Fibroblast of skin of left quadriceps (primary cell): ENCODE results near the gene HIBCH.
"Not testable (repeated sequence)": the region's sequence is repeated elsewhere in the genome, so short reads cannot be mapped to it uniquely, and the experiment has no call there.

Source experiments
- DNase-seq, 2 experiments: peaks; one replicate each; pipeline ENCODE4 v3.0.0-alpha.2; 2013; ENCODE audit warnings: low read depth in 2 of 2

Gene HIBCH

DNA sequence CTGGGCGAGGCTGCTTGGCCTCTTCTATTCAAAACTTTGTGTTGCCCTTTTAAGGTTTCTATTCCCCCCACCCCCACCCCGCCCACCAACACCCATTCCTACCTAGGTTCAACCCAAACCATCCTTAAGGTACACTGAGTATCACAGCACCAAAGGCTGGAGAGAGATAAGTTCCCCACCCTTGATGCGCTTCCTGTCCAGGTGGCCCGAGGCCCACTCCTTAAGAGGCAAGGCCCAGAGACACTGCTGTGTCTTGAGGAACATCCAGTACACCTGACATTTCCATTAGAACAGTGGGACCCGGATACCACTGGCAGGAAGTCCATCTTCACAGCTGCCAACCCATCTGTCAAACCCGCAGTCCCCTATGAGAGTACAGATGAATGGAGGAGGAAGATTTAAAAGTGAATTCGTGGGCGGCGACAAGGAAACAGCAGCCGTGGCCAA is 23.5 kb upstream of the HIBCH start:
- no peak for DNase-seq

DNA sequence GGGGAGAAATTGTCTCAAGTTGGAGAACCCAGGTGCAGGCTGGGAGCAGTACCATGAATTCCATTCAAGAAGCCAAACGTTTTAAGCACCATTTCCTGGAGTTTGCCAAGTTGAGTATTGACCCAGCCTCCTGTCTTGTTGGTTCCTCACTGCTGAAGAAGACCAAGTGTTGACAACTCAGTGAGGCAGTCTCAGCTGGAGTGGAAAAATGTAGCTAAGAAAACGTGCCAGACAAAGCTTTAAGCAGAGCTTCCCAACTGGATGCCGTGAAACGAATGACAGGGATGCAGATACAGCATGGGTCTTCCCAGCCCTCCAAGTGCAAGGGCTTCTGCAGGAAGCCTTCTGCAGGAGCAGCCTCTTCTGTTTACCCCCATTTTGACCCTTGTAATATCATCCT is 23.0 kb upstream of the HIBCH start:
- DNase-seq: no peak

DNA sequence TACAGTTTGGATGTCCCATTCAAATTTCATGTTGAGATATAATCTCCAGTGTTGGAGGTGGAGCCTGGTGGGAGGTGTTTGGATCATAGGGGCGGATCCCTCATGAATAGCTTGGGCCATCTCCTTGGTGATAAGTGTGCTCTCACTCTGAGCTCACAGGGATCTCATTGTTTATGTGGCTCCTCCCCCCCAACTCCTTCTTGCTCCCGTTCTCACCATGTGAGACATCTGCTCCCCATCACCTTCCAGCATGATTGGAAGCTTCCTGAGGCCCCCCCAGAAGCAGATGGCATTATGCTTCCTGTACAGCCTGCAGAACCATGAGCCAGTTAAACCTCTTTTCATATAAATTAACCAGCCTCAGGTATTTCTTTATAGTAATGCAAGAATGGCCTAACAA is 20.7 kb upstream of the HIBCH start:
- DNase-seq: no peak

DNA sequence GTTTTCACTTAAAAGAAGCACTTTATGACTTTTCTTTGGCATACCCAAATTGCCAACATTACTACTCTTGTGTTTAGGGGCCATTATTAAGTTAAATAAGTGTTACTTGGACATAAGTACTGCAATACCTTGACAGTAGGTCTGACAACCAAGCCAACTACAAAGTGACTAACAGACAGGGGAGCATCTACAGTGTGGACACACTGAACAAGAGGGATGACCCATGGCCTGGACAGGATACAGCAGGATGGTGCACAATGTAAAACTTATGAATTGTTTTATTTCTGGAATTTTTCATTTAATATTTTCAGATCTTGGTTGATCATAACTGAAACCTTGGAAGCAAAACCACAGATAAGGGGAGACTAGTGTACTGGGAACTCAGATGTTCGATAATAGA is 19.8 kb upstream of the HIBCH start:
- no peak for DNase-seq

DNA sequence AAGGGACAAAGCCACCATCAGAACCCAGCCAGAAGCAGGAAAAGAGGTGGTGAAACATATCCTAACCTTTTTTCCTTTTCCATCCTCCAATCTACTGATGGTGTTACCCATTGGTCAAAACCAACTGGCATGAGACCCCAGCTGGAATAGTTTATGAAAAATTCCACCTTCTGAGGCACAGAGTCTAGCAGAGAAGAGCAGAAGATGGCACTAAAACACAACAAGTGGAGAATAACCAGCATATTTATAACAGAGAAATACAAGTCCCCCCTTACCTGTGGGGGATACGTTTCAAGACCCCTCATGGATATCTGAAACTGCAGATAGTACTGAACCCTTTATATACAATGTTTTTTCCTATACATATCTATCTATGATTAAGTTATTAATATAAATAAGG is 18.8 kb upstream of the HIBCH start:
- DNase-seq: no peak

DNA sequence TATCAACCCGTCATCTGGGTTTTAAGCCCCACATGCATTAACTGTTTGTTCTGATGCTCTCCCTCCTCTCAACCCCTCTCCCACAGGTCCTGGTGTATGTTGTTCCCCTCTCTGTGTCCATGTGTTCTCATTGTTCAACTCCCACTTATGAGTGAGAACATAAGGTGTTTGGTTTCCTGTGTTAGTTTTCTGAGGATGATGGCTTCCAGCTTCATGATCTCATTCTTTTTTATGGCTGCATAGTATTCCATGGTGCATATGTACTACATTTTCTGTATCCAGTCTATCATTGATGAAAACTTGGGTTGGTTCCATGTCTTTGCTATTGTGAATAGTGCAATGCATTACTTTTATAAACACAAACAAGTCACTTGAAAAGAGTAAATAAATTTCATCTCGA is 16.8 kb upstream of the HIBCH start:
- no peak for DNase-seq

DNA sequence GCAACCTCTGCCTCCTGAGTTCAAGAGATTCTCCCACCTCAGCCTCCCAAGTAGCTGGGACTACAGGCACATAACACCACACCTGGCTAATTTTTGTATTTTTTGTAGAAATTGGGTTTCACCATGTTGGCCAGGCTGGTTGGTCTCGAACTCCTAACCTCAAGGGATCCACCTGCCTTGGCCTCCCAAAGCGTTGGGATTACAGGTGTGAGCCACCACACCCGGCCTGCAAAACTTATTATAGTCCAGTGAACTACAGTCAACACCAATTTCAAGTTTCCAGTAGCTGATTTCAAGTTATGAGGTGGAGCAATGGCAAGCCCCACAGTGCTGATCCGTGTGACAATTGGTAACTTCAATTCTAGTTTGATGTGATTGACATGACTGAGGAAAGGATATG is 16.0 kb upstream of the HIBCH start:
- DNase-seq: not testable (repeated sequence)

DNA sequence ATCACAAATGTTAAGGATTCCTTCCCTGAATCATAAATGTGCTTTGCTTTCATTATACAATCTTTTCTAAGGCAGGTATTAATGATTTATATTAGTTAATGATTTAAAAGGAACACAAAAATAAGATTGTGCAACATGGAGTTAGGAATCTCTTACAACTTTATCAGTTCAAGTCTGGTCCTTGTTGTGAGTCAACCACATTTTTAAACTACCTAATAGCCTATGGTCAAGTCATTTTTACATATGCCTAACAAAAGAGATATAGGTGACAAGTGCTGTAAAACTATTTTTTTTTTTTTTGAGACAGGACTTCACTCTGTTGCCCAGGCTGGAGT is 15.6 kb upstream of the HIBCH start:
- no peak for DNase-seq

DNA sequence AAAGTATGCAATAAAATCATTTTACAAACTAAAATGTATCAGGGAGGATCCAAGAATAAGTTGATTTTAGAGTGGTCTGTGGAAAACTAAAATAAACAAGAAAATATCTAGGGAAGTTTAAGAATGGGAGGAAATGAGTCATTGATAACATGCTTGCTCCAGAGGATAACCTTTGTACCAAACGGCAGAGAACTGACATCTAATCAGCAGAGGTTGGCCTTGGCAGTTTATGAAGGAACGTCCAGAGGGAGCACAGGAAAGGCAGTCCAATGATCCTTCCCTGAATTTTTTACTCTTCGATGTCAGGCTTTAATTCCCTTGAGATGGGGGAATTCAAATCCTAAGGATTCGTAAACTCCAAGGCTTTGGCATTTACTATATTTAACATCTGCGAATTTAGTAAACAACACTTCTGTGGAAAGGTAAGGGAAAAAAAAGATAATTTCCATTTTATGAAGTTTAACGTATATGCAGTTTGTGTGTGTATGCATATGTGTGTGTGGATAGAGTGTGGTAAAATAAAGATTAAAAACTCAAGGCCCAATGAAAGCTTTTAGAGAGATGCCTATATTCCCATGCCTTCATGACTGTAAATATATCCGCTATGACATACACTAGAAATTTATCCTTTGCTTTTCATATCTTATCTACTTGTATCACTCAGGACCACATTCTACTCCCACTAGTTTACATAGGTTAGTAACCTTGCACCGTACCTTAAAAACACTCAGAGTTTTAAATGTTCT is 15.0 kb upstream of the HIBCH start:
- no peak for DNase-seq

DNA sequence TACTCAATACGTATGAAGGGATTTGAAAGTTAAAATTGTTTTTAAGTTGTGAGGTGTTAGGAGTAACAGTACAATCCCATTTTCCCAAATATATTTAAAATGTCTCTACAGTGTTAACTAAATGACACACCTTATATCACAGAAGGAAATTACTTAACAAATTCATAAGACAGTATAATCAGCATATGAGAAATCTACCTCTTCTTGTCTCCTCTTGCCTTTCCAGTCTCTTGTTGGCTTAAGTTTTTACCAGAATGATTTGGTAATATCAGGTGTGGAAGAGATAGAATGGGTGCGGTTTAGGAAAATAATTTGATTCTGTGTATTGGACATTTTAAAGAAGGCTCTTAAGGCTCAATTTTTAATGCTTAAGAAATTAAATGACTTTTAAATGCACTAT is 14.3 kb upstream of the HIBCH start:
- no peak for DNase-seq

DNA sequence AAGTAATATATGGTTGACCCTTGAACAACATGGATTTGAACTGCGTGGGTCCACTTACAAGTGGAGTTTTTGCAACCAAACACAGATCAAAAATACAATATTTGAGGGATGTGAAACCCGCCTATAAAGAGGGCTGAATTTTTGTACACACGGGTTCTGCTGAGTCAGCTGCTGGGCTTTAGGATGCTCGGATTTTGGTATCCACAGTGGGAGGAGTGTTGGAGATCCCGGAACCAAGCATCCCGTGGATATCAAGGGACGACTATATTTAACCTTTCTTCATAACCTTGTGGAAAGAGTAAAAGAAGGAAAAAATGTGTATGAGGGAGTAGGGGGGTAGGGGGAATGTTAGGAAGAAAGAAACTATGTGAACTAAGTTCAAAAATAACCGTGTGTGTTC is 13.8 kb upstream of the HIBCH start:
- no peak for DNase-seq

DNA sequence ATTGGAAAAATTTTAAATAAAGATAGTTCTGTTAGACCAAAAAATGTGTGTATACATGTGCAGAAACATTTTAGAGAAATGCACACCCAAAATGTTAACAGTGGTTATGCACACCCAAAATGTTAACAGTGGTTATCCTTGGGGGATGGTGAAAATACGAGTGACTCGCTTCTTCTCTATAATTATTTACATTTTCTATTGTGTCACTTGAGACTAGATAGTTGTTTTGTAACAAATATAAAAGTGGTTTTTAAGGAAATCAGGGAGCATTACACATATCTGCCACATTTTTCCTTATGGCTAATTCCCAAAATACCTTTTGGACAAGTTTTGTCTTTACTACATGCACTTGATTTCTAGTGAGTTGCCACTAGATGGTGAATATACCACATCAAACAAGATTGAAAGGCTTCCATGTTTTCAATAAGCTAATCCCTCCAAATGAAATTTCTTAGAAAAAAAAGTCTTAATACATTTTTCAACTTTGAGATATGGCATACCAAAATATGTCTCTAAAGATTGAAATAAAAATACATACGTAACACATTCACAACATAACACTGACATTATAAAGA is 9.0 kb upstream of the HIBCH start:
- DNase-seq: no peak

DNA sequence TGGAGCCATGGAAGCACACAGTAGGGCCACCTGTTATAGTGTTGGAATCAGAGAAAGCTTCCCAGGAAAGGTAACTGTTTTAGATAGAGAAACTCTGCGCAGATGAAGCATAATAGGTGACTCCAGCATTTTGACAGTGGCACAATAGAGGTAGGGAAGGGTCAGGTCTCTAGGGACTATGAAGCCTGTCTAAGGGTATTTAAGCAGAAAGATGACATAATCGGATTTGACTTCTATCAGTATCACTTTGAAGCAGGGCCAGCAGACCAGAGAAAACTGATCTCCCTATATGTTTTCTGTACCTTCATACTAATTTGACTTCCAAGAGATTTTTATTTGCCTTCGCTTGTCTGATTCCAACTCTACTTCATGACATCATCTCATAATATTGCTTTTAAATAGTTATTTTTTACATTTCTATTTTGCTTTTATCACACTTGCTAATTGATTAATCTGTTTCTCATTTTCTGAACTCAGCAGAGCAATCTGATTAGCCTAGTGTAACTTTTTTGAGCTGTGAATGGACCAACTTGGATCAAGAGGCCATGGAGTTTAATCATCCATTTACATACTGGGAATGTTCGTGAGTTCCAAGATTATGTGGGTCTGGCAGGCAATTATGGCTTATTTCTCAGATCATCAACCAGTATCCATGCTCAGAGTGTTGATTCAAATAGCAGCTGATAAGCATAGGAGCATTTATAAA is 8.4 kb upstream of the HIBCH start:
- DNase-seq: no peak

DNA sequence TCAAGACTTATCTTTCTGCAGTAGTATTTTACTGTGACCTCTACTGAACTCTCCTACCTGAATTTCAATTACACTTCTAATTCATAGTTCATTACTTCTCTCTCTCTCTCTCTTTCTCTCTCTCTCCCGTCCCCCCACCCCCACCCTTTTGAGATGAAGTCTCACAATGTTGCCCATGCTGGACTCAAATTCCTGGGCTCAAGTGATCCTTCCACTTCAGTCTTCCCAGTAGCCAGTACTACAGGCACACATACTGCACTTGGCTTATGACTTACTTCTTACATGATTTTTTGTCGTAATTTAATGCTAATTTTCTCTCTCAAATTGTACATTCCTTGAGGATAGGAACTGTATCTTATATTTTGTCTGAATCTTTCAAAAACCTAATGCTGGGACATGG is 6.0 kb upstream of the HIBCH start:
- no peak for DNase-seq

DNA sequence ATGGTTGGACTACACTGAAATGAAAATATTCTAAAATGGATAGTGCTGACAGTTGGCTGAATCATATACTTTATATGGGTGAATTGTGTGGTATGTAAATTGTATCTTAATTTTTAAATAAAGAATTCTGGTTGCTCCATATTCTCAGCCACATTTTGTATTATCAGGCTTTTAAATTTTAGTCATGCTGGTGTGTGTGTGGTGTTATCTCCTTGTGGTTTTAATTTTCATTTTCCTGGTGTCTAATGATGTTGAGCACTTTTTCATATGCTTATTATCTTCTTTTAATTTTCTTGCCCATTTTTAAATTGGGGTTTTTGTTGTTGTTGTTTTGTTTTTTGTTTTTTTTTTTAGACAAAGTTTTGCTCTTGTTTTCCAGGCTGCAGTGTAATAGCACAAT is 3.8 kb upstream of the HIBCH start:
- no peak for DNase-seq

DNA sequence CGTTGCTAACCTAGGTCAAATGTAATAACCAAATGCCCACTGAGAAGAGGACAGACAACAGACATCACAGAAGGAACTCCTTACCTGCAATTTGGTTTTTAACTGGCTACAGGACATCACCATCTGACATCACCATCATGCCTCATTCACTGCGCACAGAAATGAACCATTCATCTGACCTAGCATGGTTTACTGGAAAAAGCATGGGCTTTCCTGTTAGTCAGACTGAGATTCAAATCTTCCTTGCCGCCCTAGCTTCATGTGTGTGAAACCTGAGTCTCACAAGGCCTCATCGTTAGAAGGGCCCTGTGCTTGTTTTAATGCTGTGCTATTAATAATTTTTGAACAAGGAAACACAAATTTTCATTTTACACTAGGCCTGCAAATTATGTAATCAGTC is 1.1 kb upstream of the HIBCH start:
- DNase-seq: no peak

DNA sequence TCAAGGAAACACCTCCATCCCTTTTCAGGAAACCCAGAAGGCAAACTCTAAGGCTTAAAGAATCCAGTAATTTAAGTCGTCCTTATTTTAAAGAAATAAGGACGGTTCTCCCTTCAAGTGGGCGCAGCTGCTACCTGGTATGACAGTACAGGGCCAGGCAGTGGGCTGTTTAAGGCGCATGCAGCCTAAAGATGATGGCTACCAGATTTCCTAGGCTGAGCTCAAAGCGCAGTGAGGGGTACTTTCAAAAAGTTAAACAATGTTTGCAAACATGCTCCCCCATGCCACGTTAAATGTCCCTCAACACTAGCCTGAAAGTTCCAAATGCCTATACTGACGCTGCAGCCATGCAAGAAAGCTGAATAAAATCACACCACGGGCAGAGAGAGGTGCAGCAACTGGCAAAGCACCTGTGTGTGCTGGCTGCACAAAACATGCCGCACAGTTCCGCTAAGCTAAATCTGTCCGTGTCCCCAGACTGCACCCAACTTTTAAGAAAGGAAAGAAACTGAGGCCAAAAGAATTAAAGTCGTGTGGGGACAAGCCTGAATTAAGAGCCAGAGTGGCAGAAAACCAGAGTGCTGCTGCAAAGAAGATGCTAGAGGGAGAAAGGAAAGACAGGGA is 583 bp downstream of the HIBCH start:
- DNase-seq: no peak

DNA sequence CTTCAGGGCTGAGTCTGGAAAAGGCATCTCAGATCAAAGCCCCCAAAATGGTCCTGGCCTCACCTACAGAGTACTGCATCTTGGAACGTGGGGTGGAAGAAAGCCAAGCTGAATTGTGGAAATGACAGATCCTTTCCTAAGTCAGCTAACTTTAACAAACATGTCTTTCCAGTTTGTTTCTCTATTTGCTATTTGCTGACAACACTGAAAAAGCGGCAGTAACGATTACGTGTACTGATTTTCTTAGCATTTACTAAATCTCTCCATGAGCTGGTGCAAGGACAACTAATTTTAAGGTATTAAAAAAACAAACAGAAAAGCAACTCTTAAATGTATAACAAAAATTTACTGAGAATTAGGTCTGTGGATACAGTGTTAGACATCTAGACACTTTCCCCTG is 1.1 kb downstream of the HIBCH start:
- no peak for DNase-seq

DNA sequence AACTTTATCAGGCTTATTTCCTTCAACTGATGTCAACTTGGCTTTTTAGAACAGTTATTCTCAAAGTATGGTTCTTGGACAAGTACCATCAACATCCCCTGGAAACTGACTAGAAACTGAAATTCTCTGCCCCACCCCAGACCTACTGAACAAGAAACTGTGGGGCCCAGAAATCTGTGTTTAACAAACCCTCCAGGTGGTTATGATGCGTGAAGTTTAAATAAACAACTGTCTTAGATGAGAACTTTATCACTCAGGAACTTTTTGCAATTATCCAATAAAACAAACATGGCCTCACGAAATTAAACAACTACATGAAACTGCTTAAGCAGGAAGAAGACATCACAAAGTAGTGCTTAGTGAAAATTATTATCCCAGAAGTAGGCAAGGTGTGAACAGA is 4.4 kb downstream of the HIBCH start:
- no peak for DNase-seq

DNA sequence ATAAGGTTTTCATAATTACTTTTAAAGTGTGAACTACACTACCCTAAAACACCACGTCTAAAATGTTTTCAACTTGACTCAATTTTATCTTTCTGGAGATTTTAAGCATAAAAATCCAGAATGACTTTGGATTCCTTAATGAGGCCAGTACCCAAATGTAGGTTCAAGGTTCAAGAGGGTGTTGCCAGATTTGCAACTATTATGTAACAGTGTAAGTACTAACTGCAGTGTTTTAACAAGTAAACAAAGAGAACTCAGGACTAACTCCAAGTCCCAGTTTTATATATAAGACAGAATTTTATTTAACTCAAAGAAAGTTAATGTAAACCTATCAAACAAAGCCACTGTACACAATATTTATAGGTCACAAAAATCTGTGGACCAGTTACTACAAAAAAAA is 5.7 kb downstream of the HIBCH start:
- DNase-seq: no peak

DNA sequence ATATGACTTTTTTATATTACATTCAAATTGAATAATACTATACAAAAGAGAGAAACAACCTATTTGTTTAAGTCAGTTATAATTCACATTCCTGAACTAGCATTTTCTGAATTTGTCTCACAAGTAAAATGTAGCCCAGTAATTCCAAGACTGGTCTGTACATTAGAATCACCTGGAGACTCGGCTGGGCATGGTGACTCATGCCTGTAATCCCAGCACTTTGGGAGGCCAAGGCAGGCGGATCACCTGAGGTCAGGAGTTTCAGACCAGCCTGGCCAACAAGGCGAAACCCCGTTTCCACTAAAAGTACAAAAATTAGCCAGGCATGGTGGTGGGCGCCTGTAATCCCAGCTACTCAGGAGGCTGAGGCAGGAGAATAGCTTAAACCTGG is 7.0 kb downstream of the HIBCH start:
- DNase-seq: not testable (repeated sequence)

DNA sequence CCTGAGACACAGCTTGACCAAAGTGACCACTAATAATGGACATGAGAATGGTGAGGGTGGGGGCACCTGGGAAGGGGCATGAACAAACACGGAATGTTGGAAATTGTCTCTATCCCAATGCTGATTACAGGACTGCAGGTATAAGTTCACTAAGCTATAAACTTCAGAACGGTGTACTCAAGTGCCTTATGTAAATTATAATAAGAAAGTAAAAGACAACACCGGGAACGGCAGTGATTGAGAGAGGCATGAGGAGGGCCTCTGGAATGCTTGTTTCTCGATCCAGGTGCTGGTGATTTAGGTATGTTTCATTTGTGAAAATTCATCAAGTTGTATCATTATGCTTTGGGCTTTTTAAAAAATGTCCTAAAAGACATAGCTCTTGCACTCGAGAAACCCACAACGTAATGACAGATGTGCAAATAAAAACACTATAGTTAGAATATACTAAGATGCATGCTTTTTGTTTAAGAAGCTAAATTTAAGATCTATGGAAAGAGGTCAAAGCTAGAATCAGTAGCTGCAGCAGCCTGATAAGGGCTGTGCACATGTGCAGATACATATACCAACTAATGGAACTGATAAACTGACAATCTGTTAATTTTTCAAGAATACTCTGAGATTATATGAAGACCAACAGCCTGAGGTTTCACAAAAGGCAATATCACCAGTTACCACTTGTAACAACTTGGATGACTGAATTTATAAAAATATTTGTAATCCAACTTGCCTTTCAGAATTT is 7.6 kb downstream of the HIBCH start:
- DNase-seq: no peak
